ENCODE data around the gene SRGAP1.
"Not testable (repeated sequence)": the region's sequence is repeated elsewhere in the genome, so short reads cannot be mapped to it uniquely, and the experiment has no call there.

Gene SRGAP1

DNA sequence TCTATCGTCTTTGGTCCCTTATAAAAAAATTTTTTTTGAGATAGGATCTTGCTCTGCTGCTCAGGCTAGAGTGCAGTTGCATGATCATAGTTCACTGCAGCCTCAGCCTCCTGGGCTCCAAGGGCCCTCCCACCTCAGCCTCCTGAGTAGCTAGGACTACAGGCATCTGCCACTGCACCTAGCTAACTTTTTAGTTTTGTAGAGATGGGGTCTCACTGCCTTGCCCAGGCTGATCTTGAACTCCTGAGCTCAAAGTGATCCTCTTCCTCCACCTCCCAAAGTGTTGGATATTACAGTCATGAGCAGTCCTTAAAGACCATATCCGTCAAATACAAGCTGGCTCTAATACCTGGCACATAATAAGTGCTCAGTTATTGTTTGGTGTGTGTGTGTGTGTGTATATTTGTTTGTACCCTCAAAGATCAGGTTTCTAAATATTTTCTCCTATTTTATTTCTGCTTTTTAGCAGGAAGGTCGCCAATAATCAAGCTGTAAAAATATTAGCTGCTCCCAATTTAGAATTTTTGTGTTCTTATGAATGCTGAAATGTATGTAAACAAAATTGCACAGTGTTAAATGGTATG lies 30.5 kb downstream of the SRGAP1 start:
- no peak for DNase-seq

GRCh38 chr12:63875703-63876102 lies 31.2 kb downstream of the SRGAP1 start:
- DNase-seq = no peak

GRCh38 chr12:63876980-63877379 lies 32.5 kb downstream of the SRGAP1 start:
- DNase-seq = no peak

GRCh38 chr12:63877693-63878092 lies 33.2 kb downstream of the SRGAP1 start:
- no peak for DNase-seq

- not testable (repeated sequence) for DNase-seq
These were observed 35.7 kb downstream of the SRGAP1 start for GRCh38 chr12:63880235-63880634.

DNA sequence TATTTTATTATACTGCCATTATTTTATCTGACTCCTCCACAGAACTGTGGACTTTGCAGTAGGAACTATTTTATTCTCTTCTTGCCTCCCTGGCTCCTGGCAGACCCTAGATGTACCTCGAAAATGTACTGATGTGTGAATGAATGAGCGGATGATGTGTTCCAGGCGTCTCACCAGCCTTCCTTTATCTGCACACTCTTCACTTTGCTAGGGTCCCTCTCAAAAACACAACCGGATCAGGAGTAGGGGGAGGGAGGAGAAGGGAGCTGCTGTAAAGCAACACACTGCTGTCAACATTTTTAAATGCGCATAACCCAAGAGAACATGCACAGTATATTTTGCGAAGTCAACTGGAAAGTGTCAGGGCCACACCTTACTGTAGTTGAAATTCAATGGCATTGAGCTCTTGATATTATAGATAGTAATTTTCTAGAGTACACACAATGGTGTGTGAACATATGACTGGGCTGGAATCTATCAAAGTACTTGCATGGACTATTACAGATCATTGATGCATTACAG lies 36.3 kb downstream of the SRGAP1 start:
- DNase-seq = no peak

DNA sequence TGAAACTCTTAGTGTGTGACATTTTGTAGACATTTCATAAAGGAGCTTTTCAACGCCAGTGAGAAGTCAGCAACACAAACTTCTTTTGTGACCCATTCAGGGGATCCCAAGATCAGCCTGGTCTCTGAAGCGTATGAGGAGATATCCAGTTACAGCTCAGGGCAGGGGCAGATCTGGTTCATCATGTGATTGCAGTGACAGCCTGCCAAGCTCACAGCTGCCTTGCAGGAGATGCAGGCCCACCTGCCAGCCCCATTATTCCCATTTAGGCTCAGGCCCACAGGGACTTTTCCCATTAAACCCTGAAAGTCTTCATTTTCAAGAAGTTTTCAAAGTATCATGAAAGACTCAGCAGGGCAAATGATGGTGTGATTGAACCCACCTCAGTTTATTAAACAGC lies 38.3 kb downstream of the SRGAP1 start:
- DNase-seq = no peak

- DNase-seq = no peak
These were observed 40.9 kb downstream of the SRGAP1 start for GRCh38 chr12:63885401-63885800.

DNA sequence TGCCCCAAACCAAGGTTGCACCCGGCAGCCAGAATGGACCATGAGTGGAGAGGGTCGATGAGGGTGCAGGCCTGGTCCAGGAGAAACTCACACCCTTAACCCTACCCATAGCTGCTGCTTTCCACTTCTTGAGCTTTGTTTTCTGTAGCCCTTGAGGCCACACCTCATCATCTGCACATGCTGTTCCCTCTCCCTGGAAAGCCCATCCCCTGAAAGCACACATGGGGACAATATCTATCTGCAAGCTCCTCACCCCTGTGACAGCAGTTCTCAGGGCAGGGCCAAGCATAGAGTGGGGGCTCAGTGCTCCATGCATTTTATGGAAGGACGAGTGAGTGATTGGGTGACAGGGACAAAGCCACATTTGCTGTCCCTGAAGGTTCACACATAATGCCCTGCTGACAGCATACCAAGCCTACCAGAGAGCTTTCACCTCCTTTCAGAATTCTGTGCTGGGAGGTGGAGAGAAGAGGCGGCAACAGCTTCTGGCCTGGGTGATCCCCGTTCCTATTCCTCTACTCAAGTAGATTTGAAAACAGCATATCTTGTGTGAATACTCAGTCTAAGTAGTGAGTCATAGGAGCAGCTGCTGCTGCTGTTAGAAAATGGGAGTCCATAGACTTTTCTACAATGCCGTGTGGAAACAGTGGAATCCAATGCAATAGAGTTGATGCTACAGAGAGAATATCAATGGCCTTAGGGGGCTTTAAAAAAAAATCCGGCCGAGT lies 44.6 kb downstream of the SRGAP1 start:
- DNase-seq = no peak

- DNase-seq = no peak
These were observed 45.4 kb downstream of the SRGAP1 start for GRCh38 chr12:63889721-63890509.

DNA sequence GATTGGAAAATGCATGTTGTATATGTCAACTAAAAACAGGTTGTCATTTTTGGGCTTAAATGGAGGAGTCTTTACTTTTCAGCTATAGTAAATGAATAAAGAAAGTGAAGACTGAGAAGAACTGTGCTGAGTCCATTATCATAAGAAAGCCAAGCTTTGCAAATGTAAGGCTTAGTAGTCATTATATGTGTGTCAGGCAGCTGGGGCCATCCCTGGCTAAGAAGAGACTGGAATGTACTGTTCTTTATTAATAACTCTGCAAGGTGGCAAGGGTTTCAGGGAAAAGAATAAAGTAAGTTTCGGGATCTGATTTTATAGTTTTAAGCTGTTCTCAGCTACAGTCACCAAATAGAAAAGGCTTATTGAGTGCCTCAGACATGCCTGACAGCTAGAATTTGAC lies 48.7 kb downstream of the SRGAP1 start:
- no peak for DNase-seq

DNA sequence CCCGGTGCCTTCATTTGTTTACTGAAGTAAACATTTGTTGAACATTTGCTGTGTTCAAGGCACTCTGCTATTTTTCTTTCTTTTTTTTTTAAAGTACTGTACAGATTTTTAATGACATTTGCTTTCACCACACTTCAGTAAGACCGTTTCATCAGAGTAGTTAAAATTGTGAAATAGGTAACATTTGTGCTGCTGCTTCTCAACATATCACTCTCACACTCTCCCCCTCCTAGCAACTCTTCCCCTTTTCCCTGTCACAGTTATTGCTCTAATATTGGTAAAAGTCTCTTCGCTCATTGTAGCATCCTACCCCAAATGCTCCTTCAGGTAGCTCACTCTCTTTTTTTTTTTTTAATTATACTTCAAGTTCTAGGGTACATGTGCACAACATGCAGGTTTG lies 49.6 kb downstream of the SRGAP1 start:
- no peak for DNase-seq

DNA sequence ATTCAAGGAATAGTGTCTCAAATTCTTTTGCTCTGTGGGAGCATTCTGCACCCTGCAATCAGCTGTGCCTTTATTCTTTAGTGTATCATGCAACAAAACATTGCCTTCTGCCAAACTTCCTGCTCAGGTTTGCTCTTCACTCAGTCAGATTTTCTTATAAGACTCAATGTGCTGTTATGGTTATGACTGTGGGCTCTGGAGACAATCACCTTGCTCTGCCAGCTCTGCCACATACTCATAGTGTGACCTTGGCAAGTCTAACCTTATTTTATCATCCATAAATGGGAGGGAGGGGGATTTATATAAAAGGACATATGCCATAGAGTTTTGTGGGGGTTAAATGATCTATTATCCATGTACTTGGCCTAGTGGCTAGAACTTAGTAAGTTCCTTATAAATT lies 51.3 kb downstream of the SRGAP1 start:
- no peak for DNase-seq

DNA sequence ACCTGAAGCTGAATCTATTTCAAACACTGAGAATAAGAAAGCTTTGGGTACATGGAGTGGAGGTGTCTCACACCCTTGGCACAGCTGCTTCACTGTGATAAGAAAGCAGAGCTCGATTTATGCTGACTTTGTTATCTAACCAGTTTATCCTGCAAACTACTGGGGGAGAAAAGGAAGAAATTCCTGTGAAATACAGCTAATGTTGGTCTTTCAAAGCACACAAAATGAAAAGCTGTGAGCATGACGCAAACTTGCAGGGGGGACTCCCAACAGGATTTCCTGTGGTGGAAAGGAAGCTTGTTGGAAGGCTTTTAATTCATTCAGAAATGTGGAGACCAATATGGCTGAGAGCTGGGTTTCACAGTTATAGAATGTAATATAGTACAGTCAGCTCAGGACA lies 53.4 kb downstream of the SRGAP1 start:
- DNase-seq = no peak

GRCh38 chr12:63898764-63899337 lies 54.4 kb downstream of the SRGAP1 start:
- no peak for DNase-seq

DNA sequence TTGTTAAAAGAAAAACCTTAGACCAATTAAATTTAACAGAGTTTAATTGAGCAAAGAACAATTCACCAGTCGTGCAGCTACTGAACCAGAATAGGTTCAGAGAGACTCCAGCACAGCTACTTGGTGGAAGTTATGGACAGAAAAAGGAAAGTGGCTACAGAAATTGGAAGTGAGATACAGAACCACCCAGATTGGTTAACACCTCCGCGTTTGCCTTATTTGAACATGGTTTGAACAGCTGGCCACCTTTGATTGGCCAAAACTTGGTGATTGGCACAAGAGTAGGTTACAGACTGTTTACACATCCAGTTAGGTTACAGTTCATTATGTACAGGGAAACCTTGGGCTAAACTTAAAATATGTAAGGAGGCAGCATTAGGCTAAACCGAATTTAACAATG lies 54.9 kb downstream of the SRGAP1 start:
- DNase-seq = no peak

DNA sequence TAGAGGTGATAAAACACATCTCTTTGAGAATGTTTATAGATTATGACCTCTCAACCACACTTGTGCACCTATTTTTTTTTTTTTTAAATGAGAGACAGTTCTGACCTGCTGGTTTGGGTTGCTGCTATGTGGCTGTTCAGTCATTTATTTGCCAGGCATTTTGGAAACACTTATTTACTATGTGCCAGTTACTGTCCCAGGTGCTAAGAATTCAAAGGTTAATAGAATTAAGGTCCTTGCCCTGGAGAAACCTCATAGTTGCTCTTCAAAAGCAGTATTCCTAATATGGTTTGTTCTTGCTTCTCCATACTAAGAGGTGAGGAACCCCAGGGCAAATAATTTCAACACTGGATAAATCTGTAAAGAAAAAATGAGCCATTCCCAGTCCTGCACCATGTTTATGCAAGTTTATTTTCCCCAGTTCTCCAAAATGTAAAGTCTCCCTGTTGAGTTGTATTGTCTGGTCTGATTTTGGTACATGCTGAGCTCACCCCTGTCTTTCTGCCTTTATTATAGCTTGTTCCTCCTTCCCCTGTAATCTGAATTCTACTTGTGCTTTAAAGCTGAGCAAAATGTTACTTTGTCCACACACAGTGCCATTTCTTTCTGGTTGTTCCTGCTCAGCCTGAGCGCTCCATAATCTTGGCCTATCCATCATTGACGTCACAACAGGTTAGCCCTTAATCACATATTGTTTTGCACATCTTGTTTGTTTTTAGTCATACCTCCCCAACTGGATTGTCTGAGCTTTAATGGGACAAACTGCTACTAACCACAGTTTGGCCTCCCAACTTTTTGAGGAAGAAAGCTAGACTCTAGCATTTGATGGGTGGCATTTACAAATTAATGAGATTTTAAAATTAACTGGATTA lies 56.7 kb downstream of the SRGAP1 start:
- DNase-seq = no peak

GRCh38 chr12:63904653-63905052 lies 60.2 kb downstream of the SRGAP1 start:
- no peak for DNase-seq

GRCh38 chr12:63905544-63905943 lies 61.0 kb downstream of the SRGAP1 start:
- DNase-seq = no peak

GRCh38 chr12:63906876-63907275 lies 62.4 kb downstream of the SRGAP1 start:
- no peak for DNase-seq

GRCh38 chr12:63907561-63907960 lies 63.1 kb downstream of the SRGAP1 start:
- DNase-seq = no peak

GRCh38 chr12:63909746-63910145 lies 65.2 kb downstream of the SRGAP1 start:
- DNase-seq = no peak

DNA sequence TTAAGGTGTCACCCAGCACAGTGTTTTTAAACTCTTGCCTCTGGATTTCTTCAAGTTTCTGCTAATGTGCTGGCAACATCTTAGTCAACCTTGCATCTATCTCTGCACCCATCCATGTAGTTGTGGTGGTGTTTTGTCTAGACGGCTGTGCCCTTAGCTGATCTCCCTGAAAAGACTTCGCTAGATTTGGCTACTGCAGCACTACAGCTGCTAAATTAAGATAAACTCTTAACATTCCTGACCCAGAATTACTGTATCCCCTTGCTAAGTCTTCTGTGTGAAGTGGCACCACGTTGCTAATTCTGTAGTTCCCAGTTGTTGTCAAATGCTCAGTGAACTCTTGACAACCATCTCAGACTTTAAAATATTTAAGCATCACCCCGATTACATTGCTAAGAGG lies 66.8 kb downstream of the SRGAP1 start:
- no peak for DNase-seq
